ACC112 (cell line): ENCODE results near the gene PRKCI.
"Not testable (repeated sequence)": the region's sequence is repeated elsewhere in the genome, so short reads cannot be mapped to it uniquely, and the experiment has no call there.

Experiments used
- H2AFZ ChIP-seq: fragments of 200-600 bp; sonication (generic); one replicate; pipeline ENCODE4 v1.6.0; 2017; ENCODE audit warnings: antibody characterized with exemption, low read length; ENCODE audit not compliant: unreplicated experiment
- H3K27ac ChIP-seq: fragments of 200-600 bp; sonication (generic); 2 replicates; pipeline ENCODE4 v1.5.1; 2014; ENCODE audit warnings: low read depth, mild to moderate bottlenecking, antibody characterized with exemption, low read length, moderate library complexity
- H3K27me3 ChIP-seq: fragments of 200-600 bp; sonication (generic); 2 replicates; pipeline ENCODE4 v1.6.1; 2014; ENCODE audit warnings: mild to moderate bottlenecking, antibody characterized with exemption, low read length, moderate library complexity, mixed read lengths; ENCODE audit not compliant: insufficient read depth
- H3K36me3 ChIP-seq: fragments of 200-600 bp; sonication (generic); 2 replicates; pipeline ENCODE4 v1.6.1; 2016; ENCODE audit warnings: mild to moderate bottlenecking, antibody characterized with exemption, low read length, moderate library complexity, mixed read lengths; ENCODE audit not compliant: insufficient read depth
- H3K4me1 ChIP-seq: fragments of 200-600 bp; sonication (generic); one replicate; pipeline ENCODE4 v1.6.1; 2016; ENCODE audit warnings: low read length, mixed read lengths; ENCODE audit not compliant: insufficient read depth, unreplicated experiment, control insufficient read depth
- H3K4me3 ChIP-seq: fragments of 200-600 bp; sonication (generic); 2 replicates; pipeline ENCODE4 v1.5.1; 2014; ENCODE audit warnings: mild to moderate bottlenecking, low read depth, low read length
- H3K79me2 ChIP-seq: fragments of 200-600 bp; sonication (generic); one replicate; pipeline ENCODE4 v1.6.0; 2016; ENCODE audit warnings: low read length; ENCODE audit not compliant: control insufficient read depth, unreplicated experiment, insufficient read depth

Gene PRKCI

DNA sequence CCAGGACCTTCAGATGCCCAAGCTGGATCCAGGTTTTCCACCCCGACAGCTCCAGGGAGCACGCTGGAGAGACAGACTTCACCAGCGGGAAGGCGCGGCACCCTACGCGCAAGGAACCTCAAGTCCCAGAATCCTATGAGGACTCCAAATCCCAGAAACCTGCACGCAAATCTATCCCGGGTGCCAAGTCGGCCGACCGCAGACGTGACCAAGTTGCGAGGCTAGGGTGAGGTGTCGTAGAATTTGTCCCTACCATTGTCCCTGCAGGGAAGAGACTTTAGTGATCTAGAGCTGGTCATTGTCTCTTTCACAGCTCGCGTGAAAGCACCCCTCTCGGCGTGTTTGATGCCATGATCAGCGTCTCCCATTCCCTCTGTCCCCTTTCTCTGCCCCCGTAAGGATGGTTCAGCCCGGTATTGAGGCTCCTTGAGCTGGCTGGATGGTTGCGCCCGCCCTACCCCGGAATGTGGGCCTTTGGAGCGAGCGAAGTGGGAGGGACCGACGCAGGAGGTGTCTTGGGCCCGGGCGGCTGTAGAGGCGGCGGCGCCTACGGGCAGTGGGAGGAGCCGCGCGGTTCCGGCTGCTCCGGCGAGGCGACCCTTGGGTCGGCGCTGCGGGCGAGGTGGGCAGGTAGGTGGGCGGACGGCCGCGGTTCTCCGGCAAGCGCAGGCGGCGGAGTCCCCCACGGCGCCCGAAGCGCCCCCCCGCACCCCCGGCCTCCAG lies at the start of gene PRKCI:
PRKCI (plus strand) TSS at position 501 of the 723 bp plus-strand sequence. CDS start 246 bp downstream, outside the sequence.
- no peaks in the 10 kb centered on the region for H3K27me3 ChIP-seq
- no peaks in the 10 kb centered on the region for H3K36me3 ChIP-seq
- H3K79me2 ChIP-seq = peaks cover 34% of the 10 kb centered on the region
- peak within 1 kb of the TSS; percentile 87 for H3K4me3 ChIP-seq
- peak within 1 kb of the TSS; percentile 65 for H2AFZ ChIP-seq
- H3K27ac ChIP-seq = peak within 1 kb of the TSS; percentile 79
- H3K4me1 ChIP-seq = peaks cover 9% of the 10 kb centered on the region

DNA sequence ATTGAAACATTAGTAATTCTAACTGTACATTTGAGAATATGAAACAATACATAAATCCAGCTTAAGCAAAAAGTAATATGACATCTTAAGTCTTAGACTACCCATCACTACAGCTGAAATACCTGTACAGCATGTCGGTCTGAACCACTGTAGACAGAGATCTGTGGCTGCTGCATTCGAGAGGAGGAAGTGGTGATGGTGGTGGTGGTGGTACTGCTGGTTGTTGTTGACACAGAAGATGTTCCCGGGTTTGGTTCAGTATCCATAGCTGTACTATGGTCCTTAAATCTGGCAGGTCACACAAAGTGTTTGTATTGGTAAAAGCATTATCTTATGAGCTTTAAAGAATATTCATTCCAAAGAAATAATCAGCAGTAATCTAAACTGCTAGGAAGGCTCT lies 43.6 kb upstream of the PRKCI start:
- H2AFZ ChIP-seq = no peak overlapping the region
- H3K27me3 ChIP-seq = no peaks in the 10 kb centered on the region
- peaks cover 55% of the 10 kb centered on the region for H3K79me2 ChIP-seq
- peaks cover 26% of the 10 kb centered on the region for H3K36me3 ChIP-seq
- peaks cover 12% of the 10 kb centered on the region for H3K4me1 ChIP-seq
- no peak overlapping the region for H3K27ac ChIP-seq
- peak overlapping the region; percentile 98 for H3K4me3 ChIP-seq

DNA sequence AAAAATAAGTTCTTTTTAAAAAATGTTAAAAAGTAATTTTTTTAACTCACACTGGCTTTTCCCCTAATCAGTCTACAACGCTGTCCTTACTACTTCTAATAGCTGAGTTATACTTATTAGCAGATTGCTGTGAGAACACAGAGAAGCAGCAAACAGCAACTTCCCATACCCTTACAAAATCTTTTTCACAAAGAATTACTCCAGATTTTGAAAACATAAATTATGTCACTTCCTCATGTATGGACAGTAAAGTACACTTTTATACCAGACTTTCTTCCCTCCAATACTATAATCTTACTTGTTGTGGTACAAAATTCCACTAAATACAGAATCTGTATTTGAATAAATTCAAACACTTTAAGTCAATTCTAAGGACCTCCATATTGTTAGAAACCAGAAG lies 42.8 kb upstream of the PRKCI start:
- no peak overlapping the region for H3K27ac ChIP-seq
- H3K4me1 ChIP-seq = peaks cover 12% of the 10 kb centered on the region
- no peak overlapping the region for H2AFZ ChIP-seq
- H3K79me2 ChIP-seq = peaks cover 52% of the 10 kb centered on the region
- H3K4me3 ChIP-seq = peak overlapping the region; percentile 98
- no peaks in the 10 kb centered on the region for H3K27me3 ChIP-seq
- H3K36me3 ChIP-seq = peaks cover 23% of the 10 kb centered on the region

DNA sequence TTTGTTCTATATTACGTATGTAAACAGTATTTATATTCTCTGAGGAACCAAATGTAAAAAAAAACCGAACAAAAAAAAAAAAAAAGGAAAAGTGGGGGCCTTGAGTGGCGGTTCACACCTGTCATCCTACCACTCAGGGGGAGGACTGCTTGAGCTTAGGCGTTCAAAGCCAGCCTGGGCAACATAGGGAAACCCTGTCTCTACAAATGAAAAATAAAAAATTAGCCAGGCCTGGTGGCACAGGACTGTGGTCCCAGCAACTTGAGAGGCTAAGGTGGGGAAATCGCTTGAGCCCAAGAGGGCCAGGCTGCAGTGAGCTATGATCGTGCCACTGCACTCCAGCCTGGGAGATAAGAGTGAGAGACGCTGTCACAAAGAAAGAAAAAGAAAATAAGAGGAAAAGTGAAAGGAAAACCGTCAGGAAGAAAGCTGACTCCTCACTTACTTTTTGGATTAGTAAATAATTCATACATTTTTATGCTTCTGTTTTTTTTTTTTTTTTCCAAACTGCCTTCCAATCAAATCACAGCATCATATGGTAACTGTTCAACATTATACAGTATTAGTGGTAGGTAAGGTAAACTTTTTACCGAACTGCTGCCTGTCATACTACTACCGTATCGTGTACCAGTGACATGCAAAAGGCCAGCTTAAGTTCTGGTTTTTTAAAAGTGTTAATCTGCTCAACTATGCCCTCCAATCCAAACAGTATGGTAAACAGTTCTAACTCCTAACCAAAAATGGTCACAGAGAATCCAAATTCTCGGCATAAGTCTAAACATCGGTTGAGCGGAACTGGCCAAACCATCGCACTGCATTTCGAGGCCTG lies 41.9 kb upstream of the PRKCI start:
- Histone ChIP-seq H2AFZ (peak overlapping the region; percentile 99), H3K27ac (peak overlapping the region; percentile 78), H3K79me2 (peaks cover 48% of the 10 kb centered on the region)

DNA sequence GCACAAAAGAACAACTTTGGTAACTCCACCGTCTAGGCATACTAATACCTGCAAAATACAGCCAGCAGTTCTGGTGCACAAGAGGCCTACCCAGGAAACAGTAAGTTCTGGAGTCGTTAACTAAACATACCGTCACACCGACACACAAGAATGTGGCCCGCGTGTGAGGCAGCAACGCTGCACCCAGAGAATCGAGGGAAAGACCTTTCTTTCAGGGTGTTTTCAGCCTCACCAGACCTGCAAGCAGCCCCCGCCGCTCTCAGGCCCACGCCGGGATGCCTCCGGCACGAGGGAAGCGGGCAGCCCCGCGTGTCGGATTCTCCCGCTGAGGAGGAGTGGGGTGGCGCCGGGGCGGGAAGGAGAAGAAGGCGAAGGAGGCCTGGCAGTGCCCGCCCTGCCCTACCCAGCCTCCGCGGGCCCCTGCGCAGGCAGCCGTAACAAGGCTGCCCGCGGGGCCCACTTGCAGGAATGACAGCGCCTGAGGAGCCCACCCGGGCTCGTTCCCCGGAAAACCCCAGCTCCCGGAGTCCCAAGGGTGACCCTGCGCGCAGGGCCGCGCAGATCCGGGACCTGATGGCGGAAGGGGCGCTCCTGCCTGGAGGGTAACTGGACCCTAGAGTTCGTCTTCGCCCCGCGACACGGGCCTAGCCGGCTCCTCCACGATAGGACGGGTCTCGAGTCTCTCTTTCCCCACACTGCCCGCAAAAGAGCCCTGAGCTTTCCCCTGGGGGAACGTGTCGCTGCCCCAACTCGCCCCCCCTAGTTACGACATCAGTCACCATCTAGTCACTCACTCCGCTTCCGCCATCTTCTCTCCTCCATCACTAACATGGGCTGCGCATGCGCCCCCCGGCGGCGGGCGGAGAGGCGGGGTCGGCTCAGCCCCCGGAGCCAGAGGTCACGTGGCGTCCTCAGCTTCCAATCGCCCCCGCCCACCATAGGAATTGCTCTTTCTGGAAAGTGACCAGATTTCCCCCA lies 41.0 kb upstream of the PRKCI start, which contains the start of gene PHC3:
PHC3 (minus strand) TSS at position 826 of the 978 bp plus-strand sequence; CDS start at position 808, 18 bp downstream.
- no peaks in the 10 kb centered on the region for H3K27me3 ChIP-seq
- peaks cover 46% of the 10 kb centered on the region for H3K79me2 ChIP-seq
- peak within 1 kb of the TSS; percentile 78 for H3K27ac ChIP-seq

More for the DNA sequence above, 41.9 kb upstream of the PRKCI start:
- peaks cover 19% of the 10 kb centered on the region for H3K36me3 ChIP-seq
- no peaks in the 10 kb centered on the region for H3K27me3 ChIP-seq
- peaks cover 12% of the 10 kb centered on the region for H3K4me1 ChIP-seq
- peak overlapping the region; percentile 98 for H3K4me3 ChIP-seq

DNA sequence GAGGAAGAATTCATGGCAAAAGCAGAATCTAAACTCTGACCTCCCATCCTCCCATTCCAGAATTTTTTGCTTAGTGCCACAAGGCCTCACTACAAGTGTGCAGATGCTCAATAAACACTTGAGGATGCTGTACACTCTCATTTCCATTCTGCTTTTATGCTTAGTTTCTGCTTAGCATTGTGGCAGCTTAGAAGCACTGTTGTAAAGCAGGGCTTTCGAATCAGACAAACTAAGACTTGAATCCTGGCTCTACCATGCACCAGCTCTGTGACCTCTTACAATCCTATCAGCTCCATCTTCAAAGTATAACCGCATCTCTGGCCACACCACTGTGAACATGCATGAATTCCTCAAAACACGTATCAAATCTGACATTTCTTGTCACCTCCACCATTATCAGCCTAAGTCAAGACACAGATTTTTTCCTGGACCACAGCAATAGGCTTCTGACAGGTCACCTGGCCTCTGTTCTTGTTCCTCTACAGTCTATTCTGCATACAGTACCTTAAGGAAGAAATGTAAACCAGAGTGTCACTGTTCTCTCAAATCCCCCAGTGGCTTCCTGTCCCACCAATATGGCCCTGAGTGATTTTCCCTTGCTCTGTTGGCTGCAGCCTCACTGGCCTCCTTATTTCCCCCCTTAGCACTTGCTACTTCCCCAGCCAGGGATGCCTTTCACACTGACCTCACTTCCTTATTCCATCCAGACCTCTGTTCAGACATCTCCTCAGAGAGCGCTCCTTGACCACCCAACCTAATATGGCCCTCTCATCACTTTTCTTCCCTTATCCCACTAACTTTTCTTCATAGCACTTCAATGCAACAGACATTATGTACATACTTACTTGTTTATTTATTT lies 32.6 kb upstream of the PRKCI start:
- no peaks in the 10 kb centered on the region for H3K27me3 ChIP-seq
- H3K4me3 ChIP-seq = peak overlapping the region; percentile 61
- no peak overlapping the region for H3K27ac ChIP-seq
- H3K79me2 ChIP-seq = no peaks in the 10 kb centered on the region
- H2AFZ ChIP-seq = peak overlapping the region; percentile 94
- no peaks in the 10 kb centered on the region for H3K36me3 ChIP-seq
- H3K4me1 ChIP-seq = peaks cover 5% of the 10 kb centered on the region

More for the DNA sequence above, 41.0 kb upstream of the PRKCI start, which contains the start of gene PHC3:
- H2AFZ ChIP-seq = peak within 1 kb of the TSS; percentile 99
- peaks cover 12% of the 10 kb centered on the region for H3K4me1 ChIP-seq
- H3K4me3 ChIP-seq = peak within 1 kb of the TSS; percentile 98
- peaks cover 18% of the 10 kb centered on the region for H3K36me3 ChIP-seq

DNA sequence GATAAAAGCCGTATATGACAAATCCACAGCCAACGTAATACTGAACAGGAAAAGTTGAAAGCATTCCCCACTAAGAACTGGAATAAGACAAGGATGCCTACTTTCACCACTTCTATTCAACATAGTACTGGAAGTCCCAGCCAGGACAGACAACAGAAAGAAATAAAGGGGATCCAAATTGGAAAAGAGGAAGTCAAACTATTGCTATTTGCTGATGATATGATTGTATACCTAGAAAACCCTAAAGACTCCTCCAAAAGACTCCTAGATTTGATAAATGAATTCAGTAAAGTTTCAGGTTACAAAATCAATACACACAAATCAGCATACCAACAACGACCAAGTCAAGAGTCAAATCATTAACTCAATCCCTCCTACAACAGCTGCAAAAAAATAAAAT lies 26.5 kb upstream of the PRKCI start:
- H3K79me2 ChIP-seq, H3K27me3 ChIP-seq, H2AFZ ChIP-seq: not testable (repeated sequence)

DNA sequence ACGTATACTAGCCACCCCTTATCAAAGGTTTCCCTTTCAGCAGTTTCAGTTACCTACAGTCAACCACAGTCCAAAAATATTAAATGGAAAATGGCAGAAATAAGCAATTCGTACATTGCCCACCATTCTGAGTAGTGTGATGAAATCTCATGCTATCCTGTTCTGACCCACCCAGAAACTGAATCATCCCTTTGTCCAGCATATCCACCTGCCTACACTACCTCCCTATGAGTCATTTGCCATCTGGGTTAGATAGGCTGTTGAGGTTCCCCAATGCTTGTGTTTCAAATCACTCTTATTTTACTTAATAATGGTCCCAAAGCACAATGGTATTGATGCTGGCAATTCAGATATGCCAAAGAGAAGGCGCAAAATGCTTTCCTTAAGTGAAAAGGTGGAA lies 25.4 kb upstream of the PRKCI start:
- Histone ChIP-seq H3K4me1 (no peaks in the 10 kb centered on the region), H3K27ac (no peak overlapping the region), H2AFZ (no peak overlapping the region), H3K27me3 (no peaks in the 10 kb centered on the region; the same call in 1 of the 2 replicates), H3K4me3 (no peak overlapping the region), H3K79me2 (no peaks in the 10 kb centered on the region), H3K36me3 (no peaks in the 10 kb centered on the region)

More for the DNA sequence above, 26.5 kb upstream of the PRKCI start:
- H3K4me3 ChIP-seq, H3K27ac ChIP-seq, H3K4me1 ChIP-seq, H3K36me3 ChIP-seq: not testable (repeated sequence)

DNA sequence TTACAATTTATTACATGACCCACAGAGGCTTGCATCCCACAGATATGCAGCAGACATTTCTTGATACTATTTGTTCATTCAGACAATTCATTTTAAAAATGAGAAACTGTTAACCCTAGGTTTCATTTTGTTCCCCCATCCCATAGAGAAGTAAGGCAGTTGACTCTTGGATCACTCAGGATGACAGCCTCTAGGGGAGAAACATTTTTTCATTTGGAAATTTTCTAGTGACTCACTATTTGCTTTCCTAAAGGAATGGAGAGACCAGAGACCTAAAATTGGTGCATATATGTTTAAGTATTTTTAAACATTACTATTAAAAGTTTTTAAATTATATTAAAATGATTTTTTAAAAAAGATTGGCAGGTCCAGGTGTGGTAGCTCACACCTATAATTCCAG lies 21.2 kb upstream of the PRKCI start:
- Histone ChIP-seq H2AFZ (no peak overlapping the region), H3K79me2 (no peaks in the 10 kb centered on the region)

More for the DNA sequence above, 21.2 kb upstream of the PRKCI start:
- Histone ChIP-seq H3K27ac (no peak overlapping the region), H3K4me1 (no peaks in the 10 kb centered on the region), H3K4me3 (no peak overlapping the region), H3K36me3 (no peaks in the 10 kb centered on the region), H3K27me3 (no peaks in the 10 kb centered on the region)
